ENCODE results near the gene LCN6. TPM values are rescaled to one million over a fixed set of nuclear protein-coding genes. Genes with fewer than 3 reads are reported as not detected.

LCN6 gene
- total RNA-seq, 6 experiments from 2014 or later = not detected

- no peaks in the 10 kb centered on the region; the same call in 1 of the 2 replicates for H3K4me1 Mint-ChIP-seq (ENCODE audit: low read depth)
- no peaks in the 10 kb centered on the region for H3K36me3 Mint-ChIP-seq (ENCODE audit: low read depth)
- no peak for DNase-seq
- peaks cover 9% of the 10 kb centered on the region for H3K27me3 Mint-ChIP-seq (ENCODE audit: insufficient read depth)
- H3K4me3 Mint-ChIP-seq = no peak overlapping the region
- H3K9me3 Mint-ChIP-seq = peaks cover 10% of the 10 kb centered on the region
- no peak overlapping the region for H3K27ac Mint-ChIP-seq
- TF ChIP-seq, protein P1, sequence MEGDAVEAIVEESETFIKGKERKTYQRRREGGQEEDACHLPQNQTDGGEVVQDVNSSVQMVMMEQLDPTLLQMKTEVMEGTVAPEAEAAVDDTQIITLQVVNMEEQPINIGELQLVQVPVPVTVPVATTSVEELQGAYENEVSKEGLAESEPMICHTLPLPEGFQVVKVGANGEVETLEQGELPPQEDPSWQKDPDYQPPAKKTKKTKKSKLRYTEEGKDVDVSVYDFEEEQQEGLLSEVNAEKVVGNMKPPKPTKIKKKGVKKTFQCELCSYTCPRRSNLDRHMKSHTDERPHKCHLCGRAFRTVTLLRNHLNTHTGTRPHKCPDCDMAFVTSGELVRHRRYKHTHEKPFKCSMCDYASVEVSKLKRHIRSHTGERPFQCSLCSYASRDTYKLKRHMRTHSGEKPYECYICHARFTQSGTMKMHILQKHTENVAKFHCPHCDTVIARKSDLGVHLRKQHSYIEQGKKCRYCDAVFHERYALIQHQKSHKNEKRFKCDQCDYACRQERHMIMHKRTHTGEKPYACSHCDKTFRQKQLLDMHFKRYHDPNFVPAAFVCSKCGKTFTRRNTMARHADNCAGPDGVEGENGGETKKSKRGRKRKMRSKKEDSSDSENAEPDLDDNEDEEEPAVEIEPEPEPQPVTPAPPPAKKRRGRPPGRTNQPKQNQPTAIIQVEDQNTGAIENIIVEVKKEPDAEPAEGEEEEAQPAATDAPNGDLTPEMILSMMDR (IDR thresholded peaks at IDR 0.05) = no peak
These were observed 914 bp downstream of the LCN6 start for GRCh38 chr9:136747161-136748060.

DNA sequence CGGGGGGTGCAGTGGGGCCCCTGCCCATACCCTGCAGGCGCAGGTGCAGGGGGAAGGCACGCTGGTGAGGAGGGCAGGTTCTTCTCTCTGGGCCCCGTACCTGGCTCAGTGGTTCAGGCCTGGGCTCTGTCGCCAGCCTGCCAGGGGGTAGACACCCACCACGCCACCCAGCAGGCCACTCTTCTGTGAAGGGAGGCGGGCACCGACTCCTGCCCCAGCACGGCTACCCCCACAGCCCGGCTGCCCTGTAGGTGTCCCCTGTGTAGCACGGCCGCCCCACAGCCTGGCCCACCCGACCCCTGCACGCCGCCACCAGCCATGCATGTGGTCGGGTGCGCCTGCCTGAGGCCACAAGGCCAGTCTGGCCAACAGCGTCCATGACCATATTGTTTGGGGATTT, 1.7 kb downstream of the LCN6 start:
- H3K4me3 Mint-ChIP-seq = no peak overlapping the region
- no peak overlapping the region for H3K27ac Mint-ChIP-seq
- no peak for DNase-seq
- H3K9me3 Mint-ChIP-seq = peaks cover 2% of the 10 kb centered on the region
- no peaks in the 10 kb centered on the region; the same call in 1 of the 2 replicates for H3K4me1 Mint-ChIP-seq (ENCODE audit: low read depth)
- peaks cover 7% of the 10 kb centered on the region for H3K27me3 Mint-ChIP-seq (ENCODE audit: insufficient read depth)
- no peaks in the 10 kb centered on the region for H3K36me3 Mint-ChIP-seq (ENCODE audit: low read depth)
- TF ChIP-seq, protein P1 (IDR thresholded peaks at IDR 0.05) = no peak

GRCh38 chr9:136746155-136746490, 2.2 kb downstream of the LCN6 start:
- TF ChIP-seq, protein P1 (IDR thresholded peaks at IDR 0.05) = no peak
- Mint-ChIP-seq H3K27me3 (ENCODE audit: insufficient read depth) (peaks cover 8% of the 10 kb centered on the region), H3K9me3 (no peaks in the 10 kb centered on the region), H3K36me3 (ENCODE audit: low read depth) (no peaks in the 10 kb centered on the region), H3K27ac (no peak overlapping the region), H3K4me1 (ENCODE audit: low read depth) (no peaks in the 10 kb centered on the region; the same call in 1 of the 2 replicates), H3K4me3 (no peak overlapping the region)
- DNase-seq = no peak

DNA sequence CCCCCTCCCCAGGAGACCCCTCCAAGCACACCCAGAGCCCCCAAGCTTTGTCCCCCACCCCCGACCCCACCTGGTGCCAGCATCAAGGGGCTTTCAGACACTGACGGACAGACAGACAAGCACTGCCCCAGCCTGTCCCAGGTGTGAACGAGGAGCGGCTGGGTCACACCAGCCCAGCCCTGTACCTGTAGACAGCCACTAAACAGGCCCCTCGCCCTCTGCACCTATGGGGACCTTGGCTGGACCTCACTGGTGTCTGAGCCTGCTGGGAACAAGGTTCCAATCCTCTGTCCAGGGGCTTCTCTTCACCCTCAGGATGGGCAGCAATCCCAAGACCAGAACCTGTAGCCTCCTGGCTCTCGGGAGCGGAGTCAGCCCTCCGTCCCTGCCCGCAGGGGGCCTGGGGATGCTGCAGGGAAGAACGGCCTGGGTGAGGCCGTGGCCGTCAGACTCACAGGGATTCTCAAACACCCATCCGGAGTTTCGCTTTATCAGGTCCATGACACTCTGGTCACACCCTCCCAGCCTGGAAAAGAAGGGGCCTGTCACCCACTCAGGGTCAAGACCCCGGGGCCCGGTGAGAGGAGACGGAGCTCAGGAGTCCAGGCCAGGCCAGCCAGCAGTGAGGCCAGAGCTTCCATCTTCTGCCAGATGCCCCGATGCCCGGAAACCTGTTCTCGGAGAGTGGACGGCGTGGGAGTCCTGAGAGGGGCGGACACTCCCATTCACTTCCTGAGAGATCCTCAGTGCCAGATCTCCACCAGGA, 2.8 kb downstream of the LCN6 start:
- peaks cover 9% of the 10 kb centered on the region for H3K27me3 Mint-ChIP-seq (ENCODE audit: insufficient read depth)
- H3K27ac Mint-ChIP-seq = no peak overlapping the region

GRCh38 chr9:136744773-136745172, 3.6 kb downstream of the LCN6 start:
- H3K27me3 Mint-ChIP-seq (ENCODE audit: insufficient read depth) = peaks cover 13% of the 10 kb centered on the region

More for the DNA sequence above, 2.8 kb downstream of the LCN6 start:
- H3K4me3 Mint-ChIP-seq = no peak overlapping the region
- no peak for DNase-seq
- no peaks in the 10 kb centered on the region for H3K9me3 Mint-ChIP-seq
- H3K4me1 Mint-ChIP-seq (ENCODE audit: low read depth) = no peaks in the 10 kb centered on the region; the same call in 1 of the 2 replicates
- TF ChIP-seq, protein P1 (IDR thresholded peaks at IDR 0.05) = no peak
- no peaks in the 10 kb centered on the region for H3K36me3 Mint-ChIP-seq (ENCODE audit: low read depth)

More at GRCh38 chr9:136744773-136745172, 3.6 kb downstream of the LCN6 start:
- H3K27ac Mint-ChIP-seq = no peak overlapping the region
- no peaks in the 10 kb centered on the region for H3K9me3 Mint-ChIP-seq
- no peak overlapping the region for H3K4me3 Mint-ChIP-seq
- DNase-seq = no peak
- no peaks in the 10 kb centered on the region for H3K4me1 Mint-ChIP-seq (ENCODE audit: low read depth)
- TF ChIP-seq, protein P1 (IDR thresholded peaks at IDR 0.05) = no peak
- H3K36me3 Mint-ChIP-seq (ENCODE audit: low read depth) = no peaks in the 10 kb centered on the region

Data from HFFc6 (cell line).